PC-3 (cell line): ENCODE results near the gene TXNL4A. TPM values are rescaled to one million over a fixed set of nuclear protein-coding genes. Genes with fewer than 3 reads are reported as not detected.

Source experiments
- ATAC-seq: fragments of 200-7000 bp; cut with Tn5 transposase; 2 replicates; pipeline ENCODE4 v1.9.1; 2020; ENCODE audit warnings: mild to moderate bottlenecking, moderate library complexity
- BruUV-seq: library from RNA; stranded (reverse); fragments of 400-500 nt; replicated peaks from 2 replicates; lab custom pipeline; 2021; lab: Mats Ljungman, UMichigan
- CTCF ChIA-PET: fragments of 300-600 bp; sonication (Branson Sonifier 250); formaldehyde crosslinking; loops from one replicate; lab custom pipeline; 2022; ENCODE audit warnings: antibody characterized with exemption; lab: Charles Lee
- POLR2A ChIA-PET: fragments of 300-600 bp; sonication (Branson Sonifier 250); formaldehyde crosslinking; loops from one replicate; lab custom pipeline; 2022; ENCODE audit warnings: antibody characterized with exemption; ENCODE audit not compliant: unreplicated experiment; lab: Charles Lee
- DNase-seq: peaks from one replicate; pipeline ENCODE4 v3.0.0-alpha.2; 2015
- H2AFZ ChIP-seq: fragments of 300-600 bp; sonication (generic); 2 replicates; pipeline ENCODE4 v1.6.0; 2016; ENCODE audit warnings: antibody characterized with exemption, low read length
- H3F3A ChIP-seq: fragments of 300-600 bp; sonication (generic); one replicate; pipeline ENCODE4 v1.6.0; 2017; ENCODE audit warnings: antibody characterized with exemption, low read length, control low read depth, mild to moderate bottlenecking; ENCODE audit not compliant: unreplicated experiment
- H3K27ac ChIP-seq: fragments of 300-600 bp; sonication (generic); 2 replicates; pipeline ENCODE4 v1.5.1; 2016; ENCODE audit warnings: mild to moderate bottlenecking, low read length
- H3K27me3 ChIP-seq: fragments of 300-600 bp; sonication (generic); 2 replicates; pipeline ENCODE4 v1.6.1; 2016; ENCODE audit warnings: low read length, mixed read lengths
- H3K36me3 ChIP-seq: fragments of 300-600 bp; sonication (generic); 2 replicates; pipeline ENCODE4 v1.6.1; 2016; ENCODE audit warnings: low read depth, mixed run types, low read length, mixed read lengths
- H3K4me1 ChIP-seq: fragments of 300-600 bp; sonication (generic); 2 replicates; pipeline ENCODE4 v1.5.1; 2016; ENCODE audit warnings: low read length; ENCODE audit not compliant: insufficient read depth
- H3K4me2 ChIP-seq: fragments of 300-600 bp; sonication (generic); 2 replicates; pipeline ENCODE4 v1.6.0; 2016; ENCODE audit warnings: low read length
- H3K4me3 ChIP-seq: fragments of 300-600 bp; sonication (generic); 2 replicates; pipeline ENCODE4 v1.5.1; 2016; ENCODE audit warnings: mild to moderate bottlenecking, low read length, mixed read lengths
- H3K79me2 ChIP-seq: fragments of 300-600 bp; sonication (generic); 2 replicates; pipeline ENCODE4 v1.6.1; 2017; ENCODE audit warnings: low read length, mixed read lengths
- H3K9ac ChIP-seq: fragments of 300-600 bp; sonication (generic); 2 replicates; pipeline ENCODE4 v1.6.0; 2016; ENCODE audit warnings: mild to moderate bottlenecking, low read length
- H3K9me2 ChIP-seq: fragments of 300-600 bp; sonication (generic); replicated peaks from 2 replicates; pipeline ENCODE4 v1.6.1; 2016; ENCODE audit warnings: mixed run types, low read length, mixed read lengths
- H3K9me3 ChIP-seq: fragments of 300-600 bp; sonication (generic); 2 replicates; pipeline ENCODE4 v1.6.1; 2016; ENCODE audit warnings: low read length, mixed read lengths
- H4K20me1 ChIP-seq: fragments of 300-600 bp; sonication (generic); 2 replicates; pipeline ENCODE4 v1.6.1; 2016; ENCODE audit warnings: low read length, mixed read lengths
- EZH2 ChIP-seq: fragments of 300-600 bp; sonication (generic); IDR thresholded peaks from one replicate; pipeline ENCODE4 v1.6.1; 2017; ENCODE audit warnings: antibody characterized with exemption, mild to moderate bottlenecking, low read length; ENCODE audit not compliant: unreplicated experiment
- EZH2phosphoT487 ChIP-seq: fragments of 300-600 bp; sonication (generic); IDR thresholded peaks from 2 replicates; pipeline ENCODE4 v1.6.1; 2018; ENCODE audit warnings: mild to moderate bottlenecking, antibody characterized with exemption, low read length, borderline replicate concordance
- intact Hi-C: fragments of 100-400 bp; cut with micrococcal nuclease; formaldehyde crosslinking; loops from 2 replicates; pipeline ENCODE4 v1.9.0; 2023
- total RNA-seq: library from RNA; depleted of rRNA; stranded (reverse); fragments of >200 nt; gene quantifications from 2 replicates; pipeline ENCODE4 v1.2.3, GENCODE V29; 2014
- TF ChIP-seq, protein P1 (sequence below): fragments of 300-600 bp; sonication (generic); conservative IDR thresholded peaks from 2 replicates; pipeline ENCODE4 v1.5.1; 2017; ENCODE audit warnings: antibody characterized with exemption, low read depth, mild to moderate bottlenecking, low read length

Gene TXNL4A
- total RNA-seq, 1 experiment from 2014 or later: 159 TPM

DNA sequence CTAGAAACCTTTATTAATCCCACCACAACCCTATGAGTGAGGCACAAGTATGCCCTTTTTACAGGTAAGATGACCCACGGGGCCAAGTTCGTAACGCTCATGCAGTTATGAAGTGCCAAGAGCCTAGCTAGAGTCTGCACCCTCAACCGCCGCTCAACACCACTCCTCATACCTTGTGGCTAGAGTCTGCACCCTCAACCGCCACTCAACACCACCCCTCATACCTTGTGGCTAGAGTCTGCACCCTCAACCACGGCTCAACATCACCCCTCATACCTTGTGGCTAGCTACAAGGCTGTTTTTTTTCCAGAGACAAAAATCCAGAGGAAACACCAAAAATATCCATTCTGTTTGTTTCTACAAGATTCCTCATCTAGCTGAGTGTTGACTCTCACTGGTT is 4.6 kb downstream of the TXNL4A start:
- no peaks in the 10 kb centered on the region for H3K27me3 ChIP-seq
- intact Hi-C loops: loop anchor here (10.0 kb wide), 1 partner anchor 49 kb away; no protein-coding TSS in a partner anchor
- TF ChIP-seq EZH2 (no peak), EZH2phosphoT487 (no peak)
- TF ChIP-seq, protein P1, sequence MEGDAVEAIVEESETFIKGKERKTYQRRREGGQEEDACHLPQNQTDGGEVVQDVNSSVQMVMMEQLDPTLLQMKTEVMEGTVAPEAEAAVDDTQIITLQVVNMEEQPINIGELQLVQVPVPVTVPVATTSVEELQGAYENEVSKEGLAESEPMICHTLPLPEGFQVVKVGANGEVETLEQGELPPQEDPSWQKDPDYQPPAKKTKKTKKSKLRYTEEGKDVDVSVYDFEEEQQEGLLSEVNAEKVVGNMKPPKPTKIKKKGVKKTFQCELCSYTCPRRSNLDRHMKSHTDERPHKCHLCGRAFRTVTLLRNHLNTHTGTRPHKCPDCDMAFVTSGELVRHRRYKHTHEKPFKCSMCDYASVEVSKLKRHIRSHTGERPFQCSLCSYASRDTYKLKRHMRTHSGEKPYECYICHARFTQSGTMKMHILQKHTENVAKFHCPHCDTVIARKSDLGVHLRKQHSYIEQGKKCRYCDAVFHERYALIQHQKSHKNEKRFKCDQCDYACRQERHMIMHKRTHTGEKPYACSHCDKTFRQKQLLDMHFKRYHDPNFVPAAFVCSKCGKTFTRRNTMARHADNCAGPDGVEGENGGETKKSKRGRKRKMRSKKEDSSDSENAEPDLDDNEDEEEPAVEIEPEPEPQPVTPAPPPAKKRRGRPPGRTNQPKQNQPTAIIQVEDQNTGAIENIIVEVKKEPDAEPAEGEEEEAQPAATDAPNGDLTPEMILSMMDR: no peak
- H3K9ac ChIP-seq: no peak overlapping the region
- POLR2A ChIA-PET: no interaction called here
- no peaks in the 10 kb centered on the region for H3K9me3 ChIP-seq
- H3K79me2 ChIP-seq: peaks cover 99% of the 10 kb centered on the region
- H3K4me2 ChIP-seq: no peak overlapping the region
- DNase-seq (no peak), ATAC-seq (no peak)
- BruUV-seq: no TSS peak
- H3K27ac ChIP-seq: no peak overlapping the region
- H2AFZ ChIP-seq: no peak overlapping the region
- no peak overlapping the region for H3K4me3 ChIP-seq
- peaks cover 84% of the 10 kb centered on the region for H4K20me1 ChIP-seq
- H3K4me1 ChIP-seq: peaks cover 9% of the 10 kb centered on the region
- H3K36me3 ChIP-seq: peaks cover 33% of the 10 kb centered on the region
- H3F3A ChIP-seq: no peaks in the 10 kb centered on the region
- CTCF ChIA-PET: no interaction called here
- H3K9me2 ChIP-seq: no peaks in the 10 kb centered on the region

DNA sequence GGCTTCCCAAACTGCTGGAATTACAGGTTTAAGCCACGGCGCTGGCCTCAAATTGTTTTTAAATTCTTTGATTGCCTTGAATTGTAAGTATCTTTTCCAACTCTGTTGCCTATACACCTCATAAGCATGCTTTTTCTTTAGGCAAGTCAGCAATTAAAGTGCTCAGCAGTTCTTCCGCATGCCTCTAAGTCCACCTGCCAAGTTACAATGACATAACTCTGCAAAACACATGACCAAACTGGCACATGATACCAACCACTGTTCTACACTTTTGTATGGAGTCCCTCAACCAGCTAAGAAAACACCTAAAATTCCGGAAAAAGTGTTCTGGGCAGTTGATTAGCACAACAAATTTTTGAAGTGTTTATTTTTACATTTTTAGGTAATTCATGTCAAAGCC is 5.1 kb downstream of the TXNL4A start:
- Histone ChIP-seq H4K20me1 (peaks cover 86% of the 10 kb centered on the region), H3F3A (no peaks in the 10 kb centered on the region), H3K9ac (no peak overlapping the region), H3K9me3 (no peaks in the 10 kb centered on the region), H3K79me2 (peaks cover 100% of the 10 kb centered on the region), H3K36me3 (peaks cover 33% of the 10 kb centered on the region), H3K4me3 (no peak overlapping the region), H3K9me2 (no peaks in the 10 kb centered on the region), H3K27ac (no peak overlapping the region), H2AFZ (no peak overlapping the region), H3K27me3 (no peaks in the 10 kb centered on the region), H3K4me2 (no peak overlapping the region), H3K4me1 (peaks cover 9% of the 10 kb centered on the region)
- CTCF ChIA-PET: interaction anchor here (0.6 kb wide), 1 partner anchor 72 kb away, joined by 3 read pairs; no protein-coding TSS in a partner anchor
- DNase-seq: no peak
- intact Hi-C loops: loop anchor here (10.0 kb wide), 1 partner anchor 48 kb away; no protein-coding TSS in a partner anchor
- TF ChIP-seq EZH2 (no peak), EZH2phosphoT487 (no peak)
- TF ChIP-seq, protein P1: no peak
- no TSS peak for BruUV-seq
- POLR2A ChIA-PET: no interaction called here
- ATAC-seq: no peak

DNA sequence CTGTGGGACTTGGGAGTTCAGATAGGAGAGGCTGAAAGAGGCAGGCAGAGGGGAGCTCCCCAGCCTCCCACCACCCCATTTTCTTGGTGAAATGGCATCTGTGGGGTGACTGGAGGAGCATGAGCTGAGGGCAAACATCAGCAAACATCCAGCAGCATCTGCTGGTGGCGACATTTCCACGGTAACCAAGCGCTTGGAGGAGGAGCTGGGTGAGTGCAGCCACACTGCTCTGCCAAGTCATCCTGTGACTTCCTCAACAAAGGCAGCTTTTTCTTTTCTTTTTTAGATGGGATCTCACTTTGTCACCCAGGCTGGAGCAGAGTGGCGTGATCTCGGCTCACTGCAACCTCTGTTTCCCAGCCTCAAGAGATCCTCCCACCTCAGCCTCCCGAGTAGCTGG is 5.6 kb downstream of the TXNL4A start:
- no TSS peak for BruUV-seq
- H3K27ac ChIP-seq: no peak overlapping the region
- TF ChIP-seq EZH2 (no peak), EZH2phosphoT487 (no peak)
- TF ChIP-seq, protein P1: no peak
- CTCF ChIA-PET: interaction anchor here (0.6 kb wide), 1 partner anchor 73 kb away, joined by 3 read pairs; no protein-coding TSS in a partner anchor
- ATAC-seq: no peak
- no peak overlapping the region for H3K4me3 ChIP-seq
- no peaks in the 10 kb centered on the region for H3F3A ChIP-seq
- H3K27me3 ChIP-seq: no peaks in the 10 kb centered on the region
- H3K4me1 ChIP-seq: peaks cover 9% of the 10 kb centered on the region
- peaks cover 100% of the 10 kb centered on the region for H3K79me2 ChIP-seq
- H3K36me3 ChIP-seq: peaks cover 33% of the 10 kb centered on the region
- H3K9me2 ChIP-seq: no peaks in the 10 kb centered on the region
- no peak for DNase-seq
- H3K9me3 ChIP-seq: no peaks in the 10 kb centered on the region
- peaks cover 91% of the 10 kb centered on the region for H4K20me1 ChIP-seq
- POLR2A ChIA-PET: no interaction called here
- no peak overlapping the region for H2AFZ ChIP-seq
- H3K9ac ChIP-seq: no peak overlapping the region
- intact Hi-C loops: loop anchor here (10.0 kb wide), 1 partner anchor 48 kb away; no protein-coding TSS in a partner anchor
- H3K4me2 ChIP-seq: no peak overlapping the region
